Measurements from ENCODE around the gene G0S2.

G0S2 gene

DNA sequence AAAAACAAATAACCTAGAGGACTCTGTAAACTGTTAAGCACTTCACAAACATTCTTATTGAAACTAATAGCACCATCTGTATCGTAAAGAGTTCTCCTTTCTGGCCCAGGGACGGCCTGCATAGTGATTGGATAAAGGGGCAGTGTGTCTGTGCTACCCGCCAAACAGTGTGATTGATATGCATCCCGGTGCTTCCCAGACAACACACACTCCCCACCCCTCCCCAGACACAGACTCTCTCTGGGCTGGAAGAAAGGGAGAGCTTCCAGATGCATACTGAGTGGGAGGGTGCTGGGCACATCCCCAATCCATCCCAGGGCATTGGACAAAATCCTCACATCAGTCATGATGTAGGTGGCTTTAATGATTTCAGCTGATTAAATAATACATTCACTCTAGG is 33.1 kb downstream of the G0S2 start:
- DNase-seq (ENCODE audit: low spot score): no peak
- in situ Hi-C loops (cut with MboI; ENCODE audit: low sequenced_read_pairs, unreplicated experiment): no loop called here
- TF ChIP-seq, protein P1, sequence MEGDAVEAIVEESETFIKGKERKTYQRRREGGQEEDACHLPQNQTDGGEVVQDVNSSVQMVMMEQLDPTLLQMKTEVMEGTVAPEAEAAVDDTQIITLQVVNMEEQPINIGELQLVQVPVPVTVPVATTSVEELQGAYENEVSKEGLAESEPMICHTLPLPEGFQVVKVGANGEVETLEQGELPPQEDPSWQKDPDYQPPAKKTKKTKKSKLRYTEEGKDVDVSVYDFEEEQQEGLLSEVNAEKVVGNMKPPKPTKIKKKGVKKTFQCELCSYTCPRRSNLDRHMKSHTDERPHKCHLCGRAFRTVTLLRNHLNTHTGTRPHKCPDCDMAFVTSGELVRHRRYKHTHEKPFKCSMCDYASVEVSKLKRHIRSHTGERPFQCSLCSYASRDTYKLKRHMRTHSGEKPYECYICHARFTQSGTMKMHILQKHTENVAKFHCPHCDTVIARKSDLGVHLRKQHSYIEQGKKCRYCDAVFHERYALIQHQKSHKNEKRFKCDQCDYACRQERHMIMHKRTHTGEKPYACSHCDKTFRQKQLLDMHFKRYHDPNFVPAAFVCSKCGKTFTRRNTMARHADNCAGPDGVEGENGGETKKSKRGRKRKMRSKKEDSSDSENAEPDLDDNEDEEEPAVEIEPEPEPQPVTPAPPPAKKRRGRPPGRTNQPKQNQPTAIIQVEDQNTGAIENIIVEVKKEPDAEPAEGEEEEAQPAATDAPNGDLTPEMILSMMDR (IDR thresholded peaks at IDR 0.05; ENCODE audit: borderline replicate concordance, control extremely low read depth, extremely low read depth, insufficient read depth, missing control alignments): no peak

DNA sequence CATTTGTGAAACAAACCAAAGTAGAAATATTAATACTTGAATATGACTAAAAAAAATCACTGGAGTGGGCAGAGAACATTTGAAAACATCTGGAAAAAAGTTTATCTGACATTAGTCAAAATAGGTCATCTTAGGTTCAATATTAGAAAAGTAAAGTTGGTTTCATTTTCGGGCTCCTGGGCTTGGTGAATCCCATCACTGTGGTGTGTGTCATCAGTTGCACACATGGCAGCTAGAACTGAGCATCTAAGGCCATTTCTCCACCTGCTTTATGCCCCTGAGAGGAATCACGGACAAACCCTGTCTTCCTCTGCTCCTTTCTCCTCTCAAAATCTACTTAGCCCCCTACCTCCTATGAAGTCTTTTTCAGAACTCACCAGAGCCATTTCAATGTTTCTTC is 34.9 kb downstream of the G0S2 start:
- DNase-seq (ENCODE audit: low spot score): peak; percentile 24
- TF ChIP-seq, protein P1 (IDR thresholded peaks at IDR 0.05; ENCODE audit: borderline replicate concordance, control extremely low read depth, extremely low read depth, insufficient read depth, missing control alignments): no peak
- in situ Hi-C loops (cut with MboI; ENCODE audit: low sequenced_read_pairs, unreplicated experiment): no loop called here

DNA sequence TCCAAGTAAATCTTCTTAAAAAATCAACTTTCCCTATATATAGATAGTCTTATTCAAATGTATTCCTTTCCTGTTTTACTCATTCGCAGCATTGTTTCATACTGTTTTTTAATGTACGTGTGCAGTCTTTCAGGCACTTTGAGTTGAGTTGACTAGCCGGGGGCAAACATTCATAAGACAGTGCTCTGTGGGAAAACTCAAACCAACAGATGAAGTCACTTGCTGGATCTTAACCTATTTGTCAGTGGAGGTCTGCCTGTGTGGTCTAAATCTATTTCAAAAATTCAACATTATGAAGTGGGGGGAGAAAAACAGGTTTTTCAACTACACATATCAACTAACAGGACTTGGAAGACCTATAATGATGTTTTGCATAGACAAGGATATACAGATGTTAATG is 35.6 kb downstream of the G0S2 start:
- TF ChIP-seq, protein P1 (IDR thresholded peaks at IDR 0.05; ENCODE audit: borderline replicate concordance, control extremely low read depth, extremely low read depth, insufficient read depth, missing control alignments): no peak
- DNase-seq (ENCODE audit: low spot score): no peak
- in situ Hi-C loops (cut with MboI; ENCODE audit: low sequenced_read_pairs, unreplicated experiment): no loop called here

DNA sequence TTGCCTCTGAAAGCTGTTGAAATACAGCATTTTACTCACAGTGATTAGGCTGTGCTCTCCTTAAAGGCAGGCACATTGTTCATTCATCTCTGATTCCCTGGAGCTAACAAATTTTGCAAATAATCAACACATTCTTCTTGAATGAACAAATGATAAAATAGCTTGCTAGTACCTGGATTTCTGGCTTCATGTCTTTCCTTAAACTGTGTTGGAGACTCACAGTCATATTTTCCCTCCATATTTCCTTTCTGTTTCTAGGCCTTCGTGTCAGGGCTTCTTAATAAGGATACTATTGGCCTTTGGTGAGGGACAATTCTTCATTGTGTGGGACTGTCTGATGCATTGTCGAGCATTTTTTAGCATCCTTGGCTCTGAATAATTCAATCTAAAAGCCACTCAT is 39.1 kb downstream of the G0S2 start:
- in situ Hi-C loops (cut with MboI; ENCODE audit: low sequenced_read_pairs, unreplicated experiment): no loop called here
- TF ChIP-seq, protein P1 (IDR thresholded peaks at IDR 0.05; ENCODE audit: borderline replicate concordance, control extremely low read depth, extremely low read depth, insufficient read depth, missing control alignments): no peak
- DNase-seq (ENCODE audit: low spot score): no peak

DNA sequence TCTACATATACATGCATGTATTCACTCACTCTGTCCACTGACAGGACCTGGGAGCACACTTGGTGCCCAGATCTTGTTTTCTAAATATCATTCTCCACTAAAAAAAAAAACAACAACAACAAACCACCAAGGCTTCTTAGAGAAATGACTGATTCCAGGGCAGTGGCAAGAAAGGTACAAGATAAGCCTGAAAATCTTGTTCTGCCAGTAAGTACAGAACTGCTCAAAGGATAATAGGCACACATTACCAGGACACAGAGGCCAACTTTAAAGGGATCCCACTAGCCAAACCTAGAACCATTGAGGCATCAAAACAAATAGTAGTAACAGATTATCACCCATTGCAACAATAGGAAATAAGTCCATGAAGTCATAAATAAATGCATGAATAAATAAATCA is 40.1 kb downstream of the G0S2 start:
- DNase-seq (ENCODE audit: low spot score): no peak
- in situ Hi-C loops (cut with MboI; ENCODE audit: low sequenced_read_pairs, unreplicated experiment): no loop called here
- TF ChIP-seq, protein P1 (IDR thresholded peaks at IDR 0.05; ENCODE audit: borderline replicate concordance, control extremely low read depth, extremely low read depth, insufficient read depth, missing control alignments): no peak

- no peak for DNase-seq (ENCODE audit: low spot score)
- TF ChIP-seq, protein P1 (IDR thresholded peaks at IDR 0.05; ENCODE audit: borderline replicate concordance, control extremely low read depth, extremely low read depth, insufficient read depth, missing control alignments): no peak
- in situ Hi-C loops (cut with MboI; ENCODE audit: low sequenced_read_pairs, unreplicated experiment): no loop called here
Measured at GRCh38 chr1:209717818-209718217, 42.6 kb downstream of the G0S2 start.

GRCh38 chr1:209720326-209720725 is 45.1 kb downstream of the G0S2 start:
- TF ChIP-seq, protein P1 (IDR thresholded peaks at IDR 0.05; ENCODE audit: borderline replicate concordance, control extremely low read depth, extremely low read depth, insufficient read depth, missing control alignments): no peak
- in situ Hi-C loops (cut with MboI; ENCODE audit: low sequenced_read_pairs, unreplicated experiment): no loop called here
- no peak for DNase-seq (ENCODE audit: low spot score)

Data from GM13976 (cell line).